Liver (tissue), 9 donors: ENCODE data around the gene PYCARD. TPM values are rescaled to one million over a fixed set of nuclear protein-coding genes. Genes with fewer than 3 reads are reported as not detected.

Source experiments
- DNase-seq: peaks from one replicate; pipeline ENCODE4 v3.0.0-alpha.2; 2017; ENCODE audit warnings: low spot score
- H3K27ac ChIP-seq, 2 donors: one replicate each; pipeline ENCODE4 v1.7.0; 2013; ENCODE audit warnings: inconsistent platforms in 2 of 2, low read length in 2 of 2, control low read depth in 1 of 2, low read depth in 1 of 2, mild to moderate bottlenecking in 1 of 2
- H3K27me3 ChIP-seq, 4 donors: one replicate each; pipeline versions ENCODE4 v1.6.1 to v1.7.0; 2013; ENCODE audit warnings: low read length in 3 of 4, inconsistent platforms in 1 of 4, mild to moderate bottlenecking in 1 of 4, moderate library complexity in 1 of 4; ENCODE audit not compliant: control insufficient read depth in 4 of 4, insufficient read depth in 4 of 4
- H3K36me3 ChIP-seq, 4 donors: one replicate each; pipeline versions ENCODE4 v1.6.1 to v1.7.0; 2013; ENCODE audit warnings: low read length in 3 of 4, mild to moderate bottlenecking in 3 of 4, low read depth in 1 of 4, moderate library complexity in 1 of 4; ENCODE audit not compliant: control insufficient read depth in 4 of 4, insufficient read depth in 3 of 4
- H3K4me1 ChIP-seq, 4 donors: one replicate each; pipeline versions ENCODE4 v1.6.1 to v1.7.0; 2013; ENCODE audit warnings: low read length in 3 of 4, mild to moderate bottlenecking in 3 of 4, moderate library complexity in 1 of 4; ENCODE audit not compliant: control insufficient read depth in 4 of 4, insufficient read depth in 4 of 4
- H3K4me3 ChIP-seq, 3 donors: one replicate each; pipeline versions ENCODE4 v1.6.1 to v1.7.0; 2013; ENCODE audit warnings: low read length in 3 of 3, control low read depth in 1 of 3, low read depth in 1 of 3, mild to moderate bottlenecking in 1 of 3
- H3K9ac ChIP-seq, 2 donors: one replicate each; pipeline ENCODE4 v1.7.0; 2013; ENCODE audit warnings: low read length in 2 of 2, mild to moderate bottlenecking in 2 of 2, moderate library complexity in 2 of 2, control low read depth in 1 of 2, low read depth in 1 of 2
- H3K9me3 ChIP-seq, 4 donors: one replicate each; pipeline versions ENCODE4 v1.6.1 to v1.7.0; 2013; ENCODE audit warnings: low read length in 3 of 4; ENCODE audit not compliant: control insufficient read depth in 4 of 4
- EGR1 ChIP-seq, 2 donors: IDR thresholded peaks; 2 replicates each; pipeline ENCODE4 v1.6.1; 2016 to 2018; ENCODE audit warnings: antibody characterized with exemption in 2 of 2, low read depth in 2 of 2
- FOXA1 ChIP-seq: IDR thresholded peaks from 2 replicates; pipeline ENCODE4 v1.6.1; 2016; ENCODE audit warnings: antibody characterized with exemption
- FOXA2 ChIP-seq: IDR thresholded peaks from 2 replicates; pipeline ENCODE4 v1.6.1; 2016; ENCODE audit warnings: antibody characterized with exemption
- GABPA ChIP-seq, 2 donors: IDR thresholded peaks in 1 of 2; conservative IDR thresholded peaks in 1 of 2; 2 replicates each; pipeline ENCODE4 v1.6.1; 2016; ENCODE audit warnings: antibody characterized with exemption in 2 of 2, mild to moderate bottlenecking in 1 of 2, moderate library complexity in 1 of 2
- HNF4A ChIP-seq, 2 donors: conservative IDR thresholded peaks; 2 replicates each; pipeline ENCODE4 v1.6.1; 2016; ENCODE audit warnings: antibody characterized with exemption in 2 of 2, mild to moderate bottlenecking in 2 of 2
- HNF4G ChIP-seq: IDR thresholded peaks from 2 replicates; pipeline ENCODE4 v1.6.1; 2016; ENCODE audit warnings: antibody characterized with exemption
- JUND ChIP-seq, 2 donors: IDR thresholded peaks; 2 replicates each; pipeline ENCODE4 v1.6.1; 2016; ENCODE audit warnings: antibody characterized with exemption in 2 of 2
- NR2F2 ChIP-seq: IDR thresholded peaks from 2 replicates; pipeline ENCODE4 v1.6.1; 2016; ENCODE audit warnings: antibody characterized with exemption
- RAD21 ChIP-seq, 2 donors: IDR thresholded peaks; 2 replicates each; pipeline ENCODE4 v1.6.1; 2016; ENCODE audit warnings: antibody characterized with exemption in 2 of 2, mild to moderate bottlenecking in 2 of 2
- RXRA ChIP-seq, 2 donors: IDR thresholded peaks; 2 replicates each; pipeline ENCODE4 v1.6.1; 2017 to 2018; ENCODE audit warnings: antibody characterized with exemption in 2 of 2, mild to moderate bottlenecking in 1 of 2
- SP1 ChIP-seq: IDR thresholded peaks from 2 replicates; pipeline ENCODE4 v1.6.1; 2018; ENCODE audit warnings: antibody characterized with exemption, mild to moderate bottlenecking
- TAF1 ChIP-seq: conservative IDR thresholded peaks from 2 replicates; pipeline ENCODE4 v1.6.1; 2016; ENCODE audit warnings: antibody characterized with exemption, mild to moderate bottlenecking
- YY1 ChIP-seq: IDR thresholded peaks from 2 replicates; pipeline ENCODE4 v1.6.1; 2016; ENCODE audit warnings: antibody characterized with exemption, mild to moderate bottlenecking
- WGBS: extraction: QIAGEN DNeasy Blood & Tissue Kit; methylation state at CpG from one replicate; pipeline ENCODE4 v1.1.7; 2013; 5-methylcytosine and 5-hydroxymethylcytosine counted together
- polyA plus RNA-seq, 2 donors: library from polyadenylated mRNA; stranded (reverse) in 1 of 2; unstranded in 1 of 2; fragments of 200-250 nt in 1 of 2; fragments of >200 nt in 1 of 2; fragmentation: Nextera tagmentation in 1 of 2; extraction: Ambion mirVana in 1 of 2; gene quantifications; one replicate each; pipeline versions ENCODE4 v1.2.1 to v1.2.3, GENCODE V29; 2013 to 2015
- total RNA-seq, 2 donors: library from RNA; depleted of rRNA; stranded (reverse); fragments of >200 nt; gene quantifications; one replicate each; pipeline ENCODE4 v1.2.3, GENCODE V29; 2014
- TF ChIP-seq, protein P1 (sequence below): fragments of 150-350 bp; IDR thresholded peaks from 2 replicates; pipeline ENCODE4 v1.5.1; 2017; ENCODE audit warnings: improper control_type of control experiment, low read depth, low read length; ENCODE audit not compliant: missing input control
- TF ChIP-seq, protein P2 (sequence below): IDR thresholded peaks from 2 replicates; pipeline ENCODE4 v1.6.1; 2016; ENCODE audit warnings: antibody characterized with exemption, mild to moderate bottlenecking
- TF ChIP-seq, protein P3 (sequence below): IDR thresholded peaks from 2 replicates; pipeline ENCODE4 v1.6.1; 2016; ENCODE audit warnings: antibody characterized with exemption
- TF ChIP-seq, protein P4 (sequence below): IDR thresholded peaks from 2 replicates; pipeline ENCODE4 v1.6.1; 2016; ENCODE audit warnings: antibody characterized with exemption
- TF ChIP-seq, protein P5 (sequence below): IDR thresholded peaks from 2 replicates; pipeline ENCODE4 v1.6.1; 2016; ENCODE audit warnings: antibody characterized with exemption
- donor health status: healthy.
- donor health status: healthy.
- donor health status: healthy.
- donor health status: healthy.
- donor health status: healthy.

The PYCARD gene
- total and polyA plus RNA-seq, 4 donors, result 6.7 to 35.9 (median 10.8) TPM

DNA sequence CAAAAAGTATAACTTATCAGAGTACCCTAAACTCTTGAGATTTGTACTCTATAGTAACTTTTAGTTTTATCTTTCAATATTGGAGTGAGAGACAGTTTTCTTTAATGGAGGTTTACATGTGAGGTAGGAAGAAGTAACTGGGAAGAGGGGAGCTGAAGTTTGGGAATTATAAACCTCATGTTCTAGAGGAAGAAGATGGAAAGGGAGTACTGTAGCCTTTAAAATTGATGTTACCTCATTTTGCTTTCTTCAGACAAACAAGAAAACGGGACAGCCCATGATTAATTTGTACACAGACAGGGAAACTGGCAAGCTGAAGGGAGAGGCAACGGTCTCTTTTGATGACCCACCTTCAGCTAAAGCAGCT lies 13.2 kb downstream of the PYCARD start:
- H3K4me3 ChIP-seq, result no peak overlapping the region
- DNase-seq, result no peak
- H3K27ac ChIP-seq, result no peak overlapping the region
- no peaks in the 10 kb centered on the region for H3K27me3 ChIP-seq
- H3K4me1 ChIP-seq, result peaks cover 0 to 3% (median 0%) of the 10 kb centered on the region in 4 donors
- peaks cover 24 to 95% (median 81%) of the 10 kb centered on the region in 4 donors for H3K36me3 ChIP-seq
- H3K9me3 ChIP-seq, result no peaks in the 10 kb centered on the region
- H3K9ac ChIP-seq, result no peak overlapping the region
- TF ChIP-seq FOXA2 (no peak), GABPA (IDR thresholded peaks at IDR 0.05 in 1 of 2, conservative IDR thresholded peaks at IDR 0.05 in 1 of 2) (no peak), SP1 (no peak), RAD21 (IDR thresholded peaks at IDR 0.05) (no peak), HNF4G (no peak), EGR1 (IDR thresholded peaks at IDR 0.05; ENCODE audit: low read depth in 2 of 2) (no peak), YY1 (no peak), RXRA (IDR thresholded peaks at IDR 0.05) (no peak), JUND (IDR thresholded peaks at IDR 0.05) (no peak), NR2F2 (no peak)
- TF ChIP-seq, protein P1, sequence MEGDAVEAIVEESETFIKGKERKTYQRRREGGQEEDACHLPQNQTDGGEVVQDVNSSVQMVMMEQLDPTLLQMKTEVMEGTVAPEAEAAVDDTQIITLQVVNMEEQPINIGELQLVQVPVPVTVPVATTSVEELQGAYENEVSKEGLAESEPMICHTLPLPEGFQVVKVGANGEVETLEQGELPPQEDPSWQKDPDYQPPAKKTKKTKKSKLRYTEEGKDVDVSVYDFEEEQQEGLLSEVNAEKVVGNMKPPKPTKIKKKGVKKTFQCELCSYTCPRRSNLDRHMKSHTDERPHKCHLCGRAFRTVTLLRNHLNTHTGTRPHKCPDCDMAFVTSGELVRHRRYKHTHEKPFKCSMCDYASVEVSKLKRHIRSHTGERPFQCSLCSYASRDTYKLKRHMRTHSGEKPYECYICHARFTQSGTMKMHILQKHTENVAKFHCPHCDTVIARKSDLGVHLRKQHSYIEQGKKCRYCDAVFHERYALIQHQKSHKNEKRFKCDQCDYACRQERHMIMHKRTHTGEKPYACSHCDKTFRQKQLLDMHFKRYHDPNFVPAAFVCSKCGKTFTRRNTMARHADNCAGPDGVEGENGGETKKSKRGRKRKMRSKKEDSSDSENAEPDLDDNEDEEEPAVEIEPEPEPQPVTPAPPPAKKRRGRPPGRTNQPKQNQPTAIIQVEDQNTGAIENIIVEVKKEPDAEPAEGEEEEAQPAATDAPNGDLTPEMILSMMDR, result no peak
- TF ChIP-seq, protein P2, sequence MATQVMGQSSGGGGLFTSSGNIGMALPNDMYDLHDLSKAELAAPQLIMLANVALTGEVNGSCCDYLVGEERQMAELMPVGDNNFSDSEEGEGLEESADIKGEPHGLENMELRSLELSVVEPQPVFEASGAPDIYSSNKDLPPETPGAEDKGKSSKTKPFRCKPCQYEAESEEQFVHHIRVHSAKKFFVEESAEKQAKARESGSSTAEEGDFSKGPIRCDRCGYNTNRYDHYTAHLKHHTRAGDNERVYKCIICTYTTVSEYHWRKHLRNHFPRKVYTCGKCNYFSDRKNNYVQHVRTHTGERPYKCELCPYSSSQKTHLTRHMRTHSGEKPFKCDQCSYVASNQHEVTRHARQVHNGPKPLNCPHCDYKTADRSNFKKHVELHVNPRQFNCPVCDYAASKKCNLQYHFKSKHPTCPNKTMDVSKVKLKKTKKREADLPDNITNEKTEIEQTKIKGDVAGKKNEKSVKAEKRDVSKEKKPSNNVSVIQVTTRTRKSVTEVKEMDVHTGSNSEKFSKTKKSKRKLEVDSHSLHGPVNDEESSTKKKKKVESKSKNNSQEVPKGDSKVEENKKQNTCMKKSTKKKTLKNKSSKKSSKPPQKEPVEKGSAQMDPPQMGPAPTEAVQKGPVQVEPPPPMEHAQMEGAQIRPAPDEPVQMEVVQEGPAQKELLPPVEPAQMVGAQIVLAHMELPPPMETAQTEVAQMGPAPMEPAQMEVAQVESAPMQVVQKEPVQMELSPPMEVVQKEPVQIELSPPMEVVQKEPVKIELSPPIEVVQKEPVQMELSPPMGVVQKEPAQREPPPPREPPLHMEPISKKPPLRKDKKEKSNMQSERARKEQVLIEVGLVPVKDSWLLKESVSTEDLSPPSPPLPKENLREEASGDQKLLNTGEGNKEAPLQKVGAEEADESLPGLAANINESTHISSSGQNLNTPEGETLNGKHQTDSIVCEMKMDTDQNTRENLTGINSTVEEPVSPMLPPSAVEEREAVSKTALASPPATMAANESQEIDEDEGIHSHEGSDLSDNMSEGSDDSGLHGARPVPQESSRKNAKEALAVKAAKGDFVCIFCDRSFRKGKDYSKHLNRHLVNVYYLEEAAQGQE, result no peak
- TF ChIP-seq, protein P3, sequence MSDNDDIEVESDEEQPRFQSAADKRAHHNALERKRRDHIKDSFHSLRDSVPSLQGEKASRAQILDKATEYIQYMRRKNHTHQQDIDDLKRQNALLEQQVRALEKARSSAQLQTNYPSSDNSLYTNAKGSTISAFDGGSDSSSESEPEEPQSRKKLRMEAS, result no peak
- TF ChIP-seq, protein P4, sequence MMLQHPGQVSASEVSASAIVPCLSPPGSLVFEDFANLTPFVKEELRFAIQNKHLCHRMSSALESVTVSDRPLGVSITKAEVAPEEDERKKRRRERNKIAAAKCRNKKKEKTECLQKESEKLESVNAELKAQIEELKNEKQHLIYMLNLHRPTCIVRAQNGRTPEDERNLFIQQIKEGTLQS, result no peak
- 92% methylated on average over 2 of the region's 2 CpGs for WGBS

DNA sequence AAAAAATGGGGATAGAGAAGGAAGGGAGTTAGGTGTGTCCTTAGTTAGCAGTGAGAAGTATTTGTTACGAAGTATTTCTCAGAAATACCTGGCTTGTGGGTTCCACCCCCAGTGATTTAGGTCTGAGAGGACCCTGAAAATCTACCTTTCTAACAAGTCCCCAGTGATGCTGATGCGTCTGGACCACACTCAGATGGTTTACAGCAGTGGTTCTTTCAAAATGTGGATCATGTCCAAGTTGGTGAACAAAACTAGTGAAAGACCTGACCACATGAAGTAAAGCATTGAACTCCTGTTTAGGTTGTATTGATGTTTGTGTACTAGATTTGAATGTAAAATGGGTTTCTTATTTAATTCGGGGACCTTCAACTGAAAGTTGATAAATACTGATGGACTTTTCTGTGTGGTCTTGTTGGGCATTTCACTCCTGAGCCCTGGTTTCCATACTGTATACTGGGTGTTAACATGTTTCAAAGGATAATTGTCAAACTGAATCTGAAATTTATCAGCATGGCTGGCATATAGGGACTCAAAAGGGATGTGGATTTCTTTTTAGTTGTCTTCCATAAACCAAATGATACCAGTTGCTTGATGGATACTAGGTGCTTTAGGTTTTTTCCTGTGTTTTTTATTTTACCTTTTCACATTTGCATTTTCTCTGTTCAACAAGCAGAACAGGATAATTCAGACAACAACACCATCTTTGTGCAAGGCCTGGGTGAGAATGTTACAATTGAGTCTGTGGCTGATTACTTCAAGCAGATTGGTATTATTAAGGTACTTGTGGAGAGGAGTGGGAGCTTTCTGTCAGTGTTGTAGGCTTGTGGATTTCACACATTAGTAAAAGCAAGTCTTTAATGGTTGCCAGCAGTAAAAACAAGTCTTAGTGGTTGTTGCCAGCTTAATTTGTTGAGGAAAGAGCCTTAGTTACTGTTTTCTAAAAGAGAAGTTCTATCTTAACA lies 13.8 kb downstream of the PYCARD start:
- no peaks in the 10 kb centered on the region for H3K27me3 ChIP-seq
- 91% methylated on average over 3 of the region's 3 CpGs for WGBS
- TF ChIP-seq YY1, result no peak
- no peak for TF ChIP-seq JUND (IDR thresholded peaks at IDR 0.05)
- TF ChIP-seq RXRA (IDR thresholded peaks at IDR 0.05), result no peak
- no peak for TF ChIP-seq FOXA2
- TF ChIP-seq TAF1, result no peak
- TF ChIP-seq, protein P2, result no peak
- no peak for TF ChIP-seq RAD21 (IDR thresholded peaks at IDR 0.05)
- TF ChIP-seq, protein P5, sequence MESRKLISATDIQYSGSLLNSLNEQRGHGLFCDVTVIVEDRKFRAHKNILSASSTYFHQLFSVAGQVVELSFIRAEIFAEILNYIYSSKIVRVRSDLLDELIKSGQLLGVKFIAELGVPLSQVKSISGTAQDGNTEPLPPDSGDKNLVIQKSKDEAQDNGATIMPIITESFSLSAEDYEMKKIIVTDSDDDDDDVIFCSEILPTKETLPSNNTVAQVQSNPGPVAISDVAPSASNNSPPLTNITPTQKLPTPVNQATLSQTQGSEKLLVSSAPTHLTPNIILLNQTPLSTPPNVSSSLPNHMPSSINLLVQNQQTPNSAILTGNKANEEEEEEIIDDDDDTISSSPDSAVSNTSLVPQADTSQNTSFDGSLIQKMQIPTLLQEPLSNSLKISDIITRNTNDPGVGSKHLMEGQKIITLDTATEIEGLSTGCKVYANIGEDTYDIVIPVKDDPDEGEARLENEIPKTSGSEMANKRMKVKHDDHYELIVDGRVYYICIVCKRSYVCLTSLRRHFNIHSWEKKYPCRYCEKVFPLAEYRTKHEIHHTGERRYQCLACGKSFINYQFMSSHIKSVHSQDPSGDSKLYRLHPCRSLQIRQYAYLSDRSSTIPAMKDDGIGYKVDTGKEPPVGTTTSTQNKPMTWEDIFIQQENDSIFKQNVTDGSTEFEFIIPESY, result no peak
- TF ChIP-seq EGR1 (IDR thresholded peaks at IDR 0.05; ENCODE audit: low read depth in 2 of 2), result no peak
- TF ChIP-seq HNF4A (conservative IDR thresholded peaks at IDR 0.05), result no peak
- no peak for TF ChIP-seq HNF4G
- no peak for TF ChIP-seq SP1
- no peak for TF ChIP-seq FOXA1

More for the DNA sequence above, 13.8 kb downstream of the PYCARD start:
- peaks cover 0 to 4% (median 0%) of the 10 kb centered on the region in 4 donors for H3K4me1 ChIP-seq
- no peak overlapping the region for H3K27ac ChIP-seq
- no peak overlapping the region for H3K9ac ChIP-seq
- DNase-seq, result no peak
- H3K9me3 ChIP-seq, result no peaks in the 10 kb centered on the region
- H3K4me3 ChIP-seq, result no peak overlapping the region
- H3K36me3 ChIP-seq, result peaks cover 23 to 95% (median 85%) of the 10 kb centered on the region in 4 donors
